Activated naive CD4-positive, alpha-beta T cell treated with anti-CD3 and anti-CD28 coated beads, Interleukin-2, amount 50 U/mL, for 16 hours (primary cell): ENCODE data around the gene CANT1.
"Not testable (repeated sequence)": the region's sequence is repeated elsewhere in the genome, so short reads cannot be mapped to it uniquely, and the experiment has no call there.

Source experiments
- DNase-seq: peaks from one replicate; pipeline ENCODE4 v3.0.0-alpha.2; 2020

CANT1 gene

GRCh38 chr17:78974635-78975591 lies 34.7 kb downstream of the CANT1 start:
- DNase-seq: no peak

DNA sequence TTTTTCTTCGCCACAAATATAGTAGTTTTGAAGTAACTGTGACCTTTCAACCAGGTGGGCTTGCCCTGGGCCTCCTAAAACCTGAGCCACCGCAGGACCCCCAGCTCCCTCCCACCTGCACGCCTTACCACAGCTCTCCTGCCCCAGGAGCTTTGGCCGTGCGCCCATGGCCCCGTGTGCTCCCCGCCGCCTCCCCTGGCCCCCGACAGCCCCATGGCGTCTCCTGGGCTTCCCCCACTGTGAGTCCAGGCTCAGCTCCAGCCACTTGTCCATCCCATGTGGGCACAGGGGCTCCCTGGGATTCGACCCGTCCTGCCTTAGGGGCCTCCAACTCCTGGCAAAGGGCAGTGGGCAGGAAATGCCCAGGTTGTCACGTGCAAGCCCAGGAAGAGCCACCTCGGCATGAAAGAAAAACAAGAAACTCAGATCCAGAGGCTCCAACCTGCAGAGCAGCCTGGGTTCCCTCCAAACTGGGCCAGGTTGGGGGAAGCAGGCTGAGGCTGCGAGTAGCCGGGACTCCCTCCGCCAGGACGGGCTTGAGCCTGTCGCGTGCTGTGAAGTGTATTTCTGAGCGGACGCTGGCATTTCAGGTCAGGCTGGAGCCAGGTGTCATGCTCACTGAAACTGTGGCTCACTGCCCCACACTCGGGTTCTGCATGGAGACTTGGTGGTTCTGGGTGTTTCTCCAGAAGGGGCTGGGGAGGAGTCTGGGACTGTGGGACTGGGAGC lies 35.6 kb downstream of the CANT1 start:
- DNase-seq: no peak

- DNase-seq: no peak
Observed at GRCh38 chr17:78973196-78973595, 36.4 kb downstream of the CANT1 start.

DNA sequence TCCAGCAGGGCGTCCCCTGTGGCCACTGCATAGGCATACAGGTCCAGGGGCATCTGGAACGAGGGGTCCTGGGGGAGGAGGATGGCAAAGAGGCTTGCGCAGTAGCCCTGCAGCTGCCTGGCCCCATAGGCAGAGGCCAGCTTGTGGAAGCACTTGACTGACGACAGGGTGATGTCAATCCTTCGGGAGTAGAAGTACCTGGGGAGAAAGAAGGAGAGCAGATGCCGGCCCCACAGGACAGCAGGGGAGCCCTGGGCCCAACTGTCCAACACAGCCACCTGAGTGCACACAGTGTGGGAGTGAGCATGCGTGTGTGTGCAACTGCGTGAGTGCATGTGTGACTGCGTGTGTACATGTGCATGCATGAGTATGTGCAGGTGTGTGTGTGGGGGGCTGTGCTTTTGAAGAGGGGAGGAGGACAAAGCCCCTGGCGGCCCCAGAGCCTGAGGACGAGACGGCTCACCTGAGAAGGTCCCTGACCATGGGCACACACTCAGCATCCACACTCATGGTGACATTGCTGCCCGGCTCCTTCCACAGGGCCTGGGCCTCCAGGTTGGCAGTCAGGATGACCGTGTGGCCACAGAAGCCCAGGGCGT lies 37.0 kb downstream of the CANT1 start:
- DNase-seq: no peak

- no peak for DNase-seq
Observed at GRCh38 chr17:78971756-78972506, 37.6 kb downstream of the CANT1 start.

GRCh38 chr17:78970834-78971755 lies 38.5 kb downstream of the CANT1 start:
- peak; percentile 80 for DNase-seq

DNA sequence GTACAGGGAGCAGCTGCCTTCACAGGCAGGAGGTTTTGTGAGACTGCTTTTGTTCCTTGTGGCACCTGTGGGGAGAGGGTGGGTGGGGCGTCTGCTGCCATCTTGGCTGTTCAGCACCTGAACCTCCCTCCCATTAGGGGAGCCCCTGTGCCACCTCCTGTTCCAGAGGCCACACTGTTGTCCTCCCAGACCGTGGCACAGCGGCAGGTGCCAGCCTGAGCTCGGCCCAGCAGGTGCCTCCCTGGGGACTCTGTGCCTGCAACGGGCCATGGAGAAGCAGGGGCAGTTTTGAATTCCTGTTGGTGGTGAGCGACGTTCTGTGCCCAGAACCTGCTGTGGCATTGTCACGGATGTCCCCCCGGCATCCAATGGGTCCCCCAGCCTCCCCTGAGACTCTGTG lies 39.7 kb downstream of the CANT1 start:
- no peak for DNase-seq

- no peak for DNase-seq
Observed at GRCh38 chr17:78967782-78968362, 41.7 kb downstream of the CANT1 start.

DNA sequence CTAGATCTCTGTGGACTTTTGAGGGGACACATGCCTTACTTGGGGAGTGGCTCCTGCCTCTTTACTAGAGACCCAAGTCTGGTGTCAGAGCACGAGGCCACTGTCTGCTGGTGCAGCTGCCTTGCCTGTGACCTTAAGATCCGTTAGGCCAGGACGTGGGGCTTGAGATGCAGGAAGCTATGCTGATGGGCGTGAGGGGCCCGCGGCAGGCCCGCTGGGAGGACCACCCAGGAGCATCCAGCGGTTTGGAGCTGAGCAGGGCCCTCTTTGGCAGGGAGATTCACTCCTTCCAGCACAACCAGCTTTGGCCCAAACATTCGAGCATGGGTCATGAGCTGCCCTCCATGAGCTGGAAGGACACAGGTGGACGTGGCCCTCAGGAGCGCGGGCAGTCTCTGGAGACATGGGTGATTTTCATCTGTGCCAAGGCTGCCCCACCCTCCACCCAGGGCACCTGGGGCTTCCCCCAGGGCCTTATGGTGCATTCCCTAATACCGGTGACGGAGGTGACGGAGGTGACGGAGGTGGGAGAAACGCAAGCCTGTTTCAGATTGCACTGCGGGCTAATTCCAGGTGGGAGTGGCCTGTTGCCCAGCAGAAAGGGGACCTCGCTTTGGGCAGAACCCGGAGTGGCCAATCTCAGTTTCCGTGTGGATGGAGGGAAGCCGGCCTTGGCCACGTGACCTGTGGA lies 42.5 kb downstream of the CANT1 start:
- DNase-seq: no peak

GRCh38 chr17:78966123-78966813 lies 43.3 kb downstream of the CANT1 start:
- DNase-seq: no peak

DNA sequence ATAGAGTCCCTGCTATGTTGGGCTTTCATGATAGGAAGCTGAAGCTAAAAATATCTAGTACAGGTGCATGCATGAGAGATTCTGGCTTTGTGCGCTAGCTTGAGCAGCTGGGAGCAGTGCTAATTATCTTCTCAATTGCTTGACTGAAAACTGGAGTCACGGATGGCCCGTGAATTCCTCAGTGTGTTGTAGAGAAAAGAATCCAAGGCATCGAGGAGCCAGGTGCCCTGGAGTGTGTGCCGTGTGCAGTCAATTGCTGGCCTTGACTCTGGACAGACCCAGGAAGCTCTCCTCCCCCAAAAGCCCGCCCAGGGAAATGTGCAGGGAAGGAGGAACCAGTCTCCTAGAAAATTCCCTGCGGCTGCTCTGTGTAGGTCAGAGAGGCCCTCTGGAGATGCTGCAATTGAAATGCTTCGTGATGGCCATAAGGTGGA lies 44.1 kb downstream of the CANT1 start:
- DNase-seq: no peak

DNA sequence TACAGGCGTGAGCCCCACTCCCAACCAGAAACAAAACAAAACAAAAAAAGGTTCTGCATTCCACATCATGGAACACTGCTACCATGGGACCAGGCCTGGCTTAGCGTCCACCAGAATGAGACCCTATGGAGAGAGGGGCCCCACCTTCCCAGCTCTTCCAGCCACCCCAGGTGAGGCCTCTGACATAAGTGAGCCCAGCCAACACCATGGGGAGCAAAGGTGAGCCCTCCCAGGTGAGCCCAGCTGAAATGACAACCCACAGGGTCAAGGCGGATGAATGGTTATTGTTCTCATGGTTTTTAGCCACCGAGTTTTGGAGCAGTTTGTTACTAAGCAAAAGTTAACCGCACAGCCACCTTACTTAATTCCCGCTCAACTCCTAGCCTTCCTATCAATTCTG lies 46.2 kb downstream of the CANT1 start:
- no peak for DNase-seq

DNA sequence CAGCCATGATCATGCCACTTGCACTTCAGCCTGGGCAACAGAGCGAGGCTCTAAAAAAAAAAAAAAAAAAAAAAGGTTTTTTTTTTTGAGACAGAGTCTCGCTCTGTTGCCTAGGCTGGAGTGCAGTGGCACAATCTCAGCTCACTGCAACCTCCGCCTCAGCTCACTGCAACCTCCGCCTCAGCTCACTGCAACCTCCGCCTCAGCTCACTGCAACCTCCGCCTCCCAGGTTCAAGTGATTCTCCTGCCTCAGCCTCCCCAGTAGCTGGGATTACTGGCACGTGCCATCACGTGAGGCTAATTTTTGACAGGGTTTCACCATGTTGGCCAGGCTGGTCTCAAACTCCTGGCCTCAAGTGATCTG lies 46.6 kb downstream of the CANT1 start:
- DNase-seq: not testable (repeated sequence)

DNA sequence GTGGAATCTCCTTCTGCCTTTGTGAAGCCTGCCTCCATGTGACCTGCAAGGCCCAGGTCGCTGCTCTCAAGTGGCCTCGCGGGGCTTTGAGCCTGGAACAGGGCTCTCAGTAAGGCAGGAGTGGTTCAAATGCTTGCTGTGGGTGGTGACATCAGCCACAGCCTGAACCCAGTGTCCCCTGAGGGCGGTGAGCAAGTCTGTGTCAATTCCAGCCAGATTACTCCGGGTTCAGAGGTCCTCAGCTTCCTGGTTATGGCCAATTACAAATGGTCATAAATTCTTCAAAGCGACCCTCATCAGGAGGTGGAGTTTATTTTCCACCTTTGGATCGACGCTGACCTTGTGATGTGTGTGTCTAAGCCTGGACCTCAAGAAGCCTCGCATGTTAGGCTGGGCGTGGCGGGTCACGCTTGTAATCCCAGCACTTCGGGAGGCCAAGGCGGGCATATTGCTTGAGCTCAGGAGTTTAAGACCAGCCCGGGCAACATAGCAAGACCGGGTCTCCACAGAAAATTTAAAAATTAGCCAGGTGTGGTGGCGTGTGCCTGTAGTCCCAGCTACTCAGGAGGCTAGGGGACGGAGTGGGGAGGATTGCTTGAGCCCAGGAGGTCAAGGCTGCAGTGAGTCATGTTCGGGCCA lies 47.1 kb downstream of the CANT1 start:
- DNase-seq: no peak

GRCh38 chr17:78961571-78961970 lies 48.0 kb downstream of the CANT1 start:
- DNase-seq: no peak

GRCh38 chr17:78960928-78961327 lies 48.6 kb downstream of the CANT1 start:
- no peak for DNase-seq

- DNase-seq: no peak
Observed at GRCh38 chr17:78959803-78960202, 49.8 kb downstream of the CANT1 start.

- no peak for DNase-seq
Observed at GRCh38 chr17:78958641-78959127, 50.9 kb downstream of the CANT1 start.

DNA sequence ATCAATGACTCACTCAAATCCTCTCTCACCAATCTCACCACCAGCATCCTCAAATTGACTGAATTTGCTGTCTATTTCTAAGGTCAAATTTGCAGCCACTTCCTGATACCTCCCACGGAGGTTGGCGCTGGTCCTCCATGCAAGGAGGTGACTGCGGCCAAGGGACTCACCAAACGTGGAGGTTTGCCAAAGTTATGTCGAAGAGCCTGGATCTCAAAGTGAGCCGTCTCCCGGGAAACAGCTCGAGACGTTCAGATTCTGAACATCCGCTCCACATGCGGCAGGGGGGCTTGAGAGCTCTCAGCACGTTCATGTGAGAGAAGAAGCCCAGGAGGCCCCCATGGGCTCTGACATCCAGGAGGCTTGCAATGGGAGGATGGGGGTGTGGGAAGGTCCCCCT lies 52.4 kb downstream of the CANT1 start:
- no peak for DNase-seq
